ENCODE data around the gene KCNAB1. TPM values are rescaled to one million over a fixed set of nuclear protein-coding genes. Genes with fewer than 3 reads are reported as not detected.

Gene KCNAB1
- total RNA-seq, 1 experiment from 2014 or later = not detected

DNA sequence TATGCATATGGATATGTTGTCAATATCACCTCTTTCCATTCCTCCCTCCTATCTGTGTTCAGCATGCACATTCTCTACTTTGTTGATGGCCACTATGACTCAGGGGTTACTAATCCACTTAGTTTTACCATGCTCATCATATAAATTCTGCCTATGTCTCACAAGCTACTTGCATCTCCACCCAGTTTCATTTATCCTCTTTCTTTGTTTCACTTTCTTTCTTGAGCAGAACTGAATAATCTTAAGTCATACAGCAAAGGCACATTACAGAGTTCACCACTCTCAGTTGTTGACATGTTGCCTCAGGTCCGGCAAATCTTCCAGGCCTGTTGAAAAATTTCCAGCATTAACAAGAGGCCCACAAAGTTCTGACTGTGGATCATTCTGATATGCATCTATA lies 363.0 kb downstream of the KCNAB1 start:
- ATAC-seq (peak; percentile 84), DNase-seq (peak; percentile 92)
- Histone ChIP-seq H4K20me1 (ENCODE audit: low read length) (no peaks in the 10 kb centered on the region), H3K79me2 (ENCODE audit: low read length) (no peaks in the 10 kb centered on the region), H3K4me3 (ENCODE audit: low read length) (peak overlapping the region; percentile 47), H3K36me3 (ENCODE audit: low read depth, low read length) (no peaks in the 10 kb centered on the region), H3K27ac (ENCODE audit: low read length) (peak overlapping the region; percentile 79), H3K4me2 (ENCODE audit: low read length) (peak overlapping the region; percentile 79), H3K9me2 (replicated peaks; ENCODE audit: low read length) (no peaks in the 10 kb centered on the region), H2AFZ (ENCODE audit: low read length) (no peak overlapping the region), H3F3A (ENCODE audit: low read length, unreplicated experiment) (peaks cover 6% of the 10 kb centered on the region), H3K9ac (ENCODE audit: low read length) (peak overlapping the region; percentile 19), H3K4me1 (ENCODE audit: insufficient read depth, low read length) (peaks cover 24% of the 10 kb centered on the region), H3K9me3 (ENCODE audit: low read length) (no peaks in the 10 kb centered on the region), H3K27me3 (ENCODE audit: low read length) (peaks cover 8% of the 10 kb centered on the region; the same call in 1 of the 2 replicates)
- intact Hi-C loops (cut with micrococcal nuclease) = no loop called here
- CTCF ChIA-PET = interaction anchor here (1.4 kb wide), 1 partner anchor 25 kb away, joined by 3 read pairs; no protein-coding TSS in a partner anchor
- TF ChIP-seq EZH2 (IDR thresholded peaks at IDR 0.05; ENCODE audit: low read length, unreplicated experiment) = no peak
- TF ChIP-seq, protein P1, sequence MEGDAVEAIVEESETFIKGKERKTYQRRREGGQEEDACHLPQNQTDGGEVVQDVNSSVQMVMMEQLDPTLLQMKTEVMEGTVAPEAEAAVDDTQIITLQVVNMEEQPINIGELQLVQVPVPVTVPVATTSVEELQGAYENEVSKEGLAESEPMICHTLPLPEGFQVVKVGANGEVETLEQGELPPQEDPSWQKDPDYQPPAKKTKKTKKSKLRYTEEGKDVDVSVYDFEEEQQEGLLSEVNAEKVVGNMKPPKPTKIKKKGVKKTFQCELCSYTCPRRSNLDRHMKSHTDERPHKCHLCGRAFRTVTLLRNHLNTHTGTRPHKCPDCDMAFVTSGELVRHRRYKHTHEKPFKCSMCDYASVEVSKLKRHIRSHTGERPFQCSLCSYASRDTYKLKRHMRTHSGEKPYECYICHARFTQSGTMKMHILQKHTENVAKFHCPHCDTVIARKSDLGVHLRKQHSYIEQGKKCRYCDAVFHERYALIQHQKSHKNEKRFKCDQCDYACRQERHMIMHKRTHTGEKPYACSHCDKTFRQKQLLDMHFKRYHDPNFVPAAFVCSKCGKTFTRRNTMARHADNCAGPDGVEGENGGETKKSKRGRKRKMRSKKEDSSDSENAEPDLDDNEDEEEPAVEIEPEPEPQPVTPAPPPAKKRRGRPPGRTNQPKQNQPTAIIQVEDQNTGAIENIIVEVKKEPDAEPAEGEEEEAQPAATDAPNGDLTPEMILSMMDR (conservative IDR thresholded peaks at IDR 0.05; ENCODE audit: low read depth, low read length) = no peak
- TF ChIP-seq EZH2phosphoT487 (IDR thresholded peaks at IDR 0.05; ENCODE audit: borderline replicate concordance, low read length) = no peak
- POLR2A ChIA-PET (ENCODE audit: unreplicated experiment) = interaction anchor here (0.7 kb wide), 1 partner anchor 1230 kb away, joined by 4 read pairs; no protein-coding TSS in a partner anchor
- no TSS peak for BruUV-seq (replicated peaks)

DNA sequence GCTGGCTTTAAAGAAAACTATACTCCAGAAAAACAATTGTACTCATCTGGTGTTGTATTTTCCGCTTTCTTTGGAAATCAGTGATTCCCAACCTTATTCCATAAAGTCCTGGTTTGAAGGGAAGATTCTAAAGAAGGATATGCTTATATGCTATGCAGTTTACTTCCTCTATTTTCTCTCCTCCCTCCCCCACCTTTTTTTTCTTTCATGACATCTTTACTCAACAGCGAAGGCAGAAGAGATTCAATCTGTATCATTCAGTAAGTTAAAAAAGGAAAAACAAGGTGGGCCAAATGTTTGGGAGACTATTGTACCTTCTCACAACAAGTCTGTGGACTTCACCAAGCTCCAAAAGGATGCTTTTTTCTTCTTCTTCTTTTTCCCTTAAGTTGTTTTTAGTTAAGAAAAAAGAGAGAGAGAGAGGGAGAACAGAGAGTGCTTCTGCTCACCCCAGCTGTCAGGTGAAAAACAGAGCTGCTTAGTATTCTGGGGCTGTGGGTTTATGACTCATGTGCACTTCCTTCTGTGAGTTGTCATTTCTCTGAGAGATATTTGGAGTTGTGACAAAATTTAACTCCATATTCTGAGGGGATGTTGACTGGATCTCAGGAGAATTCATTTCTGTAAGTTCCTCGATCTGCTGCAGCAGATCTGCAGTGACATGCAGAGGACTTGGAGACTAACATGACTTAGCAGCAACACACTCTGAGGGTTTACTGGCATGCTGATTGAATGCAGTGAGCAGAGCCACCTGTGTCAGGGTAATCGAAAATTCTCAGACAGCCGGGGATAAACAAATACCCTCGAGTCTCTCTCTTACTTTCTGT lies 363.8 kb downstream of the KCNAB1 start:
- intact Hi-C loops (cut with micrococcal nuclease) = no loop called here
- ATAC-seq = peak; percentile 88
- TF ChIP-seq, protein P1 (conservative IDR thresholded peaks at IDR 0.05; ENCODE audit: low read depth, low read length) = no peak
- no peak for TF ChIP-seq EZH2phosphoT487 (IDR thresholded peaks at IDR 0.05; ENCODE audit: borderline replicate concordance, low read length)
- TF ChIP-seq EZH2 (IDR thresholded peaks at IDR 0.05; ENCODE audit: low read length, unreplicated experiment) = no peak
- peak overlapping the region; percentile 79 for H3K27ac ChIP-seq (ENCODE audit: low read length)
- H3K4me3 ChIP-seq (ENCODE audit: low read length) = peak overlapping the region; percentile 47
- ChIA-PET CTCF (interaction anchor here (1.4 kb wide), 1 partner anchor 24 kb away, joined by 3 read pairs; no protein-coding TSS in a partner anchor), POLR2A (ENCODE audit: unreplicated experiment) (interaction anchor here (0.5 to 0.7 kb wide), 3 partner anchors 333 to 1229 kb away, joined by 3 to 5 read pairs (median 4); no protein-coding TSS in a partner anchor)
- peaks cover 6% of the 10 kb centered on the region for H3F3A ChIP-seq (ENCODE audit: low read length, unreplicated experiment)
- H3K9me3 ChIP-seq (ENCODE audit: low read length) = no peaks in the 10 kb centered on the region
- H3K27me3 ChIP-seq (ENCODE audit: low read length) = 0 out of 2 replicates have a peak, but pooled peaks cover 2% of the 10 kb centered on the region
- H3K36me3 ChIP-seq (ENCODE audit: low read depth, low read length) = no peaks in the 10 kb centered on the region
- peak overlapping the region; percentile 79 for H3K4me2 ChIP-seq (ENCODE audit: low read length)
- H3K9ac ChIP-seq (ENCODE audit: low read length) = peak overlapping the region; percentile 19
- no peaks in the 10 kb centered on the region for H3K9me2 ChIP-seq (replicated peaks; ENCODE audit: low read length)
- peak; percentile 84 for DNase-seq
- H4K20me1 ChIP-seq (ENCODE audit: low read length) = no peaks in the 10 kb centered on the region
- BruUV-seq (replicated peaks) = no TSS peak
- H3K79me2 ChIP-seq (ENCODE audit: low read length) = no peaks in the 10 kb centered on the region
- H3K4me1 ChIP-seq (ENCODE audit: insufficient read depth, low read length) = peaks cover 24% of the 10 kb centered on the region
- peak overlapping the region; percentile 60 for H2AFZ ChIP-seq (ENCODE audit: low read length)

All from PC-3 (cell line).